Spleen (tissue), 11 donors: ENCODE data around the gene TYMP. TPM values are rescaled to one million over a fixed set of nuclear protein-coding genes. Genes with fewer than 3 reads are reported as not detected.

ENCODE experiments used
- DNase-seq: peaks from one replicate; pipeline ENCODE4 v3.0.0-alpha.2; 2020
- H3K27ac ChIP-seq, 8 donors: fragments of 200-600 bp; sonication (generic) in 7 of 8; 1 replicate in 4 of 8; 2 replicates in 4 of 8; pipeline versions ENCODE4 v1.5.0 to v1.8.0; 2016 to 2021; ENCODE audit warnings: inconsistent platforms in 4 of 8, mild to moderate bottlenecking in 4 of 8, moderate library complexity in 1 of 8
- H3K27me3 ChIP-seq, 7 donors: fragments of 200-600 bp; sonication (generic) in 6 of 7; replicated peaks in 1 of 7; 1 replicate in 4 of 7; 2 replicates in 3 of 7; pipeline versions ENCODE4 v1.5.0 to v1.8.0; 2016 to 2021; ENCODE audit warnings: inconsistent platforms in 3 of 7, mild to moderate bottlenecking in 1 of 7
- H3K36me3 ChIP-seq, 6 donors: fragments of 200-600 bp; sonication (generic) in 5 of 6; 1 replicate in 4 of 6; 2 replicates in 2 of 6; pipeline versions ENCODE4 v1.5.0 to v1.8.0; 2016 to 2021; ENCODE audit warnings: inconsistent platforms in 2 of 6
- H3K4me1 ChIP-seq, 6 donors: fragments of 200-600 bp; sonication (generic) in 5 of 6; 1 replicate in 3 of 6; 2 replicates in 3 of 6; pipeline versions ENCODE4 v1.5.0 to v1.8.0; 2016 to 2021; ENCODE audit warnings: inconsistent platforms in 3 of 6
- H3K4me3 ChIP-seq, 8 donors: fragments of 200-600 bp; sonication (generic) in 7 of 8; 1 replicate in 4 of 8; 2 replicates in 4 of 8; pipeline versions ENCODE4 v1.5.0 to v1.8.0; 2016 to 2021; ENCODE audit warnings: inconsistent platforms in 4 of 8, mild to moderate bottlenecking in 4 of 8, moderate library complexity in 2 of 8
- H3K9me3 ChIP-seq, 8 donors: fragments of 200-600 bp; sonication (generic) in 7 of 8; 1 replicate in 4 of 8; 2 replicates in 4 of 8; pipeline versions ENCODE4 v1.5.0 to v1.8.0; 2016 to 2021; ENCODE audit warnings: inconsistent platforms in 4 of 8
- CTCF ChIP-seq, 11 experiments: fragments of 200-600 bp in 7 of 11; fragments of 450-650 bp in 4 of 11; sonication (generic) in 4 of 11; IDR thresholded peaks in 8 of 11; conservative IDR thresholded peaks in 3 of 11; 1 replicate in 7 of 11; 2 replicates in 4 of 11; pipeline versions ENCODE4 v1.4.0 to v1.8.0; 2016 to 2021; ENCODE audit warnings: antibody characterized with exemption in 11 of 11, inconsistent platforms in 4 of 11, mild to moderate bottlenecking in 1 of 11
- POLR2A ChIP-seq, 3 donors: fragments of 450-650 bp; IDR thresholded peaks; one replicate each; pipeline ENCODE4 v1.5.1; 2017; ENCODE audit warnings: antibody characterized with exemption in 3 of 3, mild to moderate bottlenecking in 1 of 3
- POLR2AphosphoS5 ChIP-seq, 3 donors: sonication (generic); formaldehyde crosslinking; IDR thresholded peaks; one replicate each; pipeline ENCODE4 v1.5.1; 2017; ENCODE audit warnings: antibody characterized with exemption in 3 of 3
- WGBS, 5 donors: extraction: QIAGEN DNeasy Blood & Tissue Kit in 3 of 5; methylation state at CpG; one replicate each; pipeline versions ENCODE4 v1.1.5 to v1.1.7; 2013 to 2018; 5-methylcytosine and 5-hydroxymethylcytosine counted together
- intact Hi-C: fragments of 100-400 bp; cut with DNase I; formaldehyde crosslinking; loops from one replicate; pipeline ENCODE4 v1.15.0; 2023; ENCODE audit warnings: low total_unique reads
- polyA plus RNA-seq, 3 donors: library from polyadenylated mRNA; stranded (reverse); fragments of 200-250 nt; gene quantifications; one replicate each; pipeline ENCODE4 v1.2.1, GENCODE V29; 2013
- total RNA-seq, 7 donors: library from RNA; depleted of rRNA in 3 of 7; stranded (reverse); fragments of >200 nt in 3 of 7; fragmentation: NEBNext Ultra II Directional in 4 of 7; extraction: Animal tissue kit (Norgen Biotek cat#: 25700) in 4 of 7; gene quantifications; one replicate each; pipeline versions ENCODE4 v1.1.0 to v1.2.1, GENCODE V29; 2016 to 2021
- donor health status: healthy with polysubstance abuse.
- donor health status: DM: no; HTN: no; CAD: no; lungs with moderate emphysema.
- donor health status: DM: no; HTN: no; CAD: no.
- donor health status: Bipolar disorder and iron deficiency.
- donor health status: healthy.
- donor health status: DM: no; HTN: no; CAD: no.
- donor health status: DM: yes; HTN: yes; CAD: no.

Gene TYMP
- total and polyA plus RNA-seq, 10 donors, result 73.7 to 284 (median 145) TPM

GRCh38 chr22:50561401-50562358 is 31.9 kb upstream of the TYMP start:
- no peak overlapping the region for H3K4me3 ChIP-seq
- no peak for DNase-seq
- intact Hi-C loops, result no loop called here
- H3K27ac ChIP-seq, result no peak overlapping the region
- 78 to 86% (median 81%) methylated on average over 21 to 29 of the region's 34 CpGs for WGBS, 5 donors
- H3K27me3 ChIP-seq, result no peaks in the 10 kb centered on the region
- H3K36me3 ChIP-seq, result no peaks in the 10 kb centered on the region
- H3K9me3 ChIP-seq, result no peaks in the 10 kb centered on the region
- peaks cover 4 to 15% (median 9%) of the 10 kb centered on the region in 6 donors for H3K4me1 ChIP-seq
- TF ChIP-seq CTCF (IDR thresholded peaks at IDR 0.05 in 8 of 11, conservative IDR thresholded peaks at IDR 0.05 in 3 of 11) (no peak), POLR2AphosphoS5 (IDR thresholded peaks at IDR 0.05) (no peak), POLR2A (IDR thresholded peaks at IDR 0.05) (no peak)

GRCh38 chr22:50560034-50560433 is 30.2 kb upstream of the TYMP start:
- Histone ChIP-seq H3K4me1 (peaks cover 4 to 15% (median 9%) of the 10 kb centered on the region in 6 donors), H3K9me3 (no peaks in the 10 kb centered on the region), H3K27me3 (no peaks in the 10 kb centered on the region), H3K27ac (no peak overlapping the region), H3K4me3 (no peak overlapping the region), H3K36me3 (no peaks in the 10 kb centered on the region)
- no peak for TF ChIP-seq POLR2AphosphoS5 (IDR thresholded peaks at IDR 0.05)
- TF ChIP-seq CTCF (IDR thresholded peaks at IDR 0.05 in 8 of 11, conservative IDR thresholded peaks at IDR 0.05 in 3 of 11), result no peak
- no peak for TF ChIP-seq POLR2A (IDR thresholded peaks at IDR 0.05)
- 79 to 92% (median 85%) methylated on average over 3 of the region's 3 CpGs for WGBS, 5 donors
- no peak for DNase-seq
- intact Hi-C loops, result no loop called here

- H3K9me3 ChIP-seq, result no peaks in the 10 kb centered on the region
- no peak for TF ChIP-seq POLR2A (IDR thresholded peaks at IDR 0.05)
- TF ChIP-seq CTCF (IDR thresholded peaks at IDR 0.05 in 8 of 11, conservative IDR thresholded peaks at IDR 0.05 in 3 of 11), result no peak
- WGBS, 5 donors, result 85 to 93% (median 87%) methylated on average over 5 of the region's 5 CpGs
- H3K4me1 ChIP-seq, result no peaks in the 10 kb centered on the region
- intact Hi-C loops, result no loop called here
- H3K27me3 ChIP-seq, result no peaks in the 10 kb centered on the region
- H3K27ac ChIP-seq, result no peak overlapping the region
- DNase-seq, result no peak
- no peaks in the 10 kb centered on the region for H3K36me3 ChIP-seq
- no peak overlapping the region for H3K4me3 ChIP-seq
Observed at GRCh38 chr22:50556703-50557102, 26.9 kb upstream of the TYMP start.

- H3K4me3 ChIP-seq, result no peak overlapping the region
- H3K27me3 ChIP-seq, result peaks cover 0 to 15% (median 8%) of the 10 kb centered on the region in 7 donors
- no peak overlapping the region for H3K27ac ChIP-seq
- no peak for TF ChIP-seq CTCF (IDR thresholded peaks at IDR 0.05 in 8 of 11, conservative IDR thresholded peaks at IDR 0.05 in 3 of 11)
- no peak for TF ChIP-seq POLR2AphosphoS5 (IDR thresholded peaks at IDR 0.05)
- no peak for TF ChIP-seq POLR2A (IDR thresholded peaks at IDR 0.05)
- 78 to 95% (median 83%) methylated on average over 8 of the region's 8 CpGs for WGBS, 5 donors
- no peaks in the 10 kb centered on the region for H3K36me3 ChIP-seq
- intact Hi-C loops, result no loop called here
- DNase-seq, result no peak
- no peaks in the 10 kb centered on the region for H3K9me3 ChIP-seq
- peaks cover 8 to 27% (median 19%) of the 10 kb centered on the region in 6 donors for H3K4me1 ChIP-seq
Observed at GRCh38 chr22:50553310-50553709, 23.5 kb upstream of the TYMP start.
